Duodenal mucosa (tissue), 2 donors: ENCODE data around the gene FAM32A.

Source experiments
- H3K27ac ChIP-seq: one replicate; pipeline ENCODE4 v1.7.0; 2013; ENCODE audit warnings: low read depth, low read length
- H3K27me3 ChIP-seq, 2 donors: one replicate each; pipeline ENCODE4 v1.7.0; 2013; ENCODE audit warnings: low read length in 2 of 2, control low read depth in 1 of 2; ENCODE audit not compliant: insufficient read depth in 2 of 2, control insufficient read depth in 1 of 2
- H3K36me3 ChIP-seq, 2 donors: one replicate each; pipeline ENCODE4 v1.7.0; 2013; ENCODE audit warnings: low read length in 2 of 2, control low read depth in 1 of 2; ENCODE audit not compliant: insufficient read depth in 2 of 2, control insufficient read depth in 1 of 2
- H3K4me1 ChIP-seq, 2 donors: one replicate each; pipeline ENCODE4 v1.7.0; 2013; ENCODE audit warnings: low read length in 2 of 2, control low read depth in 1 of 2; ENCODE audit not compliant: insufficient read depth in 2 of 2, control insufficient read depth in 1 of 2
- H3K4me3 ChIP-seq, 2 donors: one replicate each; pipeline ENCODE4 v1.7.0; 2013; ENCODE audit warnings: low read length in 2 of 2, low read depth in 1 of 2
- H3K9ac ChIP-seq, 2 donors: one replicate each; pipeline ENCODE4 v1.7.0; 2013; ENCODE audit warnings: low read length in 2 of 2, low read depth in 1 of 2
- H3K9me3 ChIP-seq, 2 donors: one replicate each; pipeline ENCODE4 v1.7.0; 2013; ENCODE audit warnings: low read length in 2 of 2, control low read depth in 1 of 2; ENCODE audit not compliant: control insufficient read depth in 1 of 2

FAM32A gene

GRCh38 chr19:16148443-16149229 lies 36.6 kb upstream of the FAM32A start:
- Histone ChIP-seq H3K27ac (no peak overlapping the region), H3K36me3 (peaks cover 15 to 26% of the 10 kb centered on the region in 2 donors), H3K27me3 (no peaks in the 10 kb centered on the region), H3K9me3 (no peaks in the 10 kb centered on the region), H3K4me1 (peaks cover 0 to 6% of the 10 kb centered on the region in 2 donors), H3K4me3 (no peak overlapping the region), H3K9ac (no peak overlapping the region)

GRCh38 chr19:16153582-16154336 lies 31.5 kb upstream of the FAM32A start:
- no peak overlapping the region for H3K9ac ChIP-seq
- no peaks in the 10 kb centered on the region for H3K9me3 ChIP-seq
- peaks cover 32 to 40% of the 10 kb centered on the region in 2 donors for H3K36me3 ChIP-seq
- H3K4me1 ChIP-seq = peaks cover 0 to 2% of the 10 kb centered on the region in 2 donors
- H3K27ac ChIP-seq = no peak overlapping the region
- H3K4me3 ChIP-seq = no peak overlapping the region
- H3K27me3 ChIP-seq = no peaks in the 10 kb centered on the region

GRCh38 chr19:16154557-16154956 lies 30.7 kb upstream of the FAM32A start:
- no peaks in the 10 kb centered on the region for H3K4me1 ChIP-seq
- H3K36me3 ChIP-seq = peaks cover 30 to 35% of the 10 kb centered on the region in 2 donors
- H3K27ac ChIP-seq = no peak overlapping the region
- H3K27me3 ChIP-seq = no peaks in the 10 kb centered on the region
- H3K9me3 ChIP-seq = no peaks in the 10 kb centered on the region
- no peak overlapping the region for H3K4me3 ChIP-seq
- H3K9ac ChIP-seq = no peak overlapping the region

- Histone ChIP-seq H3K9ac (no peak overlapping the region), H3K36me3 (peaks cover 30 to 35% of the 10 kb centered on the region in 2 donors), H3K27me3 (no peaks in the 10 kb centered on the region), H3K4me1 (no peaks in the 10 kb centered on the region), H3K27ac (no peak overlapping the region), H3K9me3 (no peaks in the 10 kb centered on the region), H3K4me3 (no peak overlapping the region)
Measured at GRCh38 chr19:16155128-16155527, 30.1 kb upstream of the FAM32A start.

- H3K4me3 ChIP-seq = no peak overlapping the region
- peaks cover 30 to 35% of the 10 kb centered on the region in 2 donors for H3K36me3 ChIP-seq
- H3K27ac ChIP-seq = no peak overlapping the region
Measured at GRCh38 chr19:16156904-16157303, 28.3 kb upstream of the FAM32A start.

GRCh38 chr19:16157601-16158000 lies 27.6 kb upstream of the FAM32A start:
- peaks cover 4% of the 10 kb centered on the region in 2 donors for H3K4me1 ChIP-seq
- H3K27ac ChIP-seq = no peak overlapping the region
- no peaks in the 10 kb centered on the region for H3K9me3 ChIP-seq
- no peak overlapping the region for H3K4me3 ChIP-seq
- no peaks in the 10 kb centered on the region for H3K27me3 ChIP-seq
- H3K36me3 ChIP-seq = peaks cover 27 to 32% of the 10 kb centered on the region in 2 donors
- no peak overlapping the region for H3K9ac ChIP-seq

More at GRCh38 chr19:16156904-16157303, 28.3 kb upstream of the FAM32A start:
- no peaks in the 10 kb centered on the region for H3K9me3 ChIP-seq
- no peak overlapping the region for H3K9ac ChIP-seq
- peaks cover 4% of the 10 kb centered on the region in 2 donors for H3K4me1 ChIP-seq
- H3K27me3 ChIP-seq = no peaks in the 10 kb centered on the region

- no peak overlapping the region for H3K4me3 ChIP-seq
- H3K9me3 ChIP-seq = no peaks in the 10 kb centered on the region
- peaks cover 12 to 16% of the 10 kb centered on the region in 2 donors for H3K36me3 ChIP-seq
- H3K4me1 ChIP-seq = peaks cover 9 to 11% of the 10 kb centered on the region in 2 donors
- no peak overlapping the region for H3K9ac ChIP-seq
- no peaks in the 10 kb centered on the region for H3K27me3 ChIP-seq
- no peak overlapping the region for H3K27ac ChIP-seq
Measured at GRCh38 chr19:16159655-16160054, 25.6 kb upstream of the FAM32A start.

- H3K4me3 ChIP-seq = no peak overlapping the region
- no peaks in the 10 kb centered on the region for H3K27me3 ChIP-seq
- no peaks in the 10 kb centered on the region for H3K9me3 ChIP-seq
- H3K9ac ChIP-seq = no peak overlapping the region
- peaks cover 6 to 7% of the 10 kb centered on the region in 2 donors for H3K36me3 ChIP-seq
- no peak overlapping the region for H3K27ac ChIP-seq
- H3K4me1 ChIP-seq = peaks cover 9 to 12% of the 10 kb centered on the region in 2 donors
Measured at GRCh38 chr19:16160445-16160942, 24.7 kb upstream of the FAM32A start.

- H3K9me3 ChIP-seq = no peaks in the 10 kb centered on the region
- H3K4me1 ChIP-seq = peaks cover 9 to 12% of the 10 kb centered on the region in 2 donors
- H3K27ac ChIP-seq = no peak overlapping the region
- H3K36me3 ChIP-seq = peaks cover 6 to 7% of the 10 kb centered on the region in 2 donors
- no peaks in the 10 kb centered on the region for H3K27me3 ChIP-seq
- no peak overlapping the region for H3K9ac ChIP-seq
- no peak overlapping the region for H3K4me3 ChIP-seq
Measured at GRCh38 chr19:16160943-16161560, 24.2 kb upstream of the FAM32A start.

GRCh38 chr19:16161840-16162239 lies 23.4 kb upstream of the FAM32A start:
- no peaks in the 10 kb centered on the region for H3K27me3 ChIP-seq
- H3K4me3 ChIP-seq = no peak overlapping the region
- H3K4me1 ChIP-seq = peaks cover 9 to 12% of the 10 kb centered on the region in 2 donors
- H3K36me3 ChIP-seq = peaks cover 6 to 7% of the 10 kb centered on the region in 2 donors
- H3K9me3 ChIP-seq = no peaks in the 10 kb centered on the region
- no peak overlapping the region for H3K27ac ChIP-seq
- H3K9ac ChIP-seq = no peak overlapping the region
